H4 (cell line): ENCODE data around the gene IFI44L. TPM values are rescaled to one million over a fixed set of nuclear protein-coding genes. Genes with fewer than 3 reads are reported as not detected.

Source experiments
- DNase-seq: peaks from one replicate; pipeline ENCODE4 v3.0.0-alpha.2; 2015; ENCODE audit warnings: low spot score
- total RNA-seq: library from RNA; depleted of rRNA; stranded (reverse); fragments of >200 nt; shearing (Covaris generic); gene quantifications from 2 replicates; pipeline ENCODE4 v1.2.3, GENCODE V29; 2014

Gene IFI44L
- total RNA-seq, 1 experiment from 2014 or later, result 79.9 TPM

DNA sequence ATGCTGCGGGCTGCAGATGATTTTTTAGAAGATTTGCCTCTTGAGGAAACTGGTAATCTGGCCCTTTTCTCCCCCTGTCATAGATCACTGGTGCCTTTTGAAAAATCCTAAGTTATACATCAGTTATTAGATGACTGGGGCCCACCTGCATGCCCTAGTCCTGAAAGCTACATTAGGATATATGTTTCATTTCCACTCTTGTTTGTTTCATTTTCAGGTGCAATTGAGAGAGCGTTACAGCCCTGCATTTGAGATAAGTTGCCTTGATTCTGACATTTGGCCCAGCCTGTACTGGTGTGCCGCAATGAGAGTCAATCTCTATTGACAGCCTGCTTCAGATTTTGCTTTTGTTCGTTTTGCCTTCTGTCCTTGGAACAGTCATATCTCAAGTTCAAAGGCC is 21.3 kb downstream of the IFI44L start:
- DNase-seq, result no peak

GRCh38 chr1:78645723-78646122 is 25.5 kb downstream of the IFI44L start:
- no peak for DNase-seq

GRCh38 chr1:78647238-78647637 is 27.0 kb downstream of the IFI44L start:
- no peak for DNase-seq

GRCh38 chr1:78649628-78650027 is 29.4 kb downstream of the IFI44L start, which contains the start of gene IFI44:
Gene IFI44 (plus strand): TSS chr1:78649831. CDS start chr1:78650196, 365 bp downstream.
- peak; percentile 84 for DNase-seq

- DNase-seq, result peak; percentile 11
Measured at GRCh38 chr1:78650114-78650660, 29.9 kb downstream of the IFI44L start.

GRCh38 chr1:78651241-78651640 is 31.0 kb downstream of the IFI44L start:
- DNase-seq, result peak; percentile 25

GRCh38 chr1:78652019-78652560 is 31.8 kb downstream of the IFI44L start:
- no peak for DNase-seq

- DNase-seq, result no peak
Measured at GRCh38 chr1:78658901-78659300, 38.7 kb downstream of the IFI44L start.

DNA sequence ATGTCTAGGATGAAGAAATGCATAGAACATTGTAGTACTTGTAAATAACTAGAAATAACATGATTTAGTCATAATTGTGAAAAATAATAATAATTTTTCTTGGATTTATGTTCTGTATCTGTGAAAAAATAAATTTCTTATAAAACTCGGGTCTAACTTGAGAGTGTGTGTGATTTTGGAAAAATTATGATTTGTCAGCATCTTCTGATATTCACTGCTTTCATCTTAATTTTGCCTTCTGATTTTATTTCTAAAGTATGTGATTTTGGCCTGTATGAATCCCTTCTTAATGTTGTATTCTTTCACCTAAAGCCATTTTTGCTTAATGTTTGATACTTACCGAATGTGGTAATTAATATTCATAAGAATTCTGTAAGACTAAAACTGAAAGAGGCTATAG is 43.7 kb downstream of the IFI44L start:
- DNase-seq, result no peak

DNA sequence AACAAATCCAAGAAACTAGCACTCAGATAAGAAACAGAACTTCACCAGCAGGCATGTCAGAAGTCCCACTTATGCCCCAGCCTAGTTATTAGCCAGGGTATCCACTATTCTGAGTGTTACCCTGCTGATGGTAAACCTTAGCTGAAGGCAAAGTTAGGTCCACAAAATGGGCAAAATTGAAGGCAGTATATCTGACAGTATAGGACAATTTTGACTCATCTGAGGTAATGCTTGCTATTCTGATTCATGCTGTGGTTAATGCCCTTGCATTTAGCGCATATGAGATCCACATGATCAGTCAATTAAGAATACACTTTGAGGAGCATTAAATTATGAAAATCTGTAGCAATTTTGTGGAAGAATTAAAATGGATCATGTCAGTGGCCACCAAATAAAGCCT is 44.5 kb downstream of the IFI44L start:
- DNase-seq, result no peak

DNA sequence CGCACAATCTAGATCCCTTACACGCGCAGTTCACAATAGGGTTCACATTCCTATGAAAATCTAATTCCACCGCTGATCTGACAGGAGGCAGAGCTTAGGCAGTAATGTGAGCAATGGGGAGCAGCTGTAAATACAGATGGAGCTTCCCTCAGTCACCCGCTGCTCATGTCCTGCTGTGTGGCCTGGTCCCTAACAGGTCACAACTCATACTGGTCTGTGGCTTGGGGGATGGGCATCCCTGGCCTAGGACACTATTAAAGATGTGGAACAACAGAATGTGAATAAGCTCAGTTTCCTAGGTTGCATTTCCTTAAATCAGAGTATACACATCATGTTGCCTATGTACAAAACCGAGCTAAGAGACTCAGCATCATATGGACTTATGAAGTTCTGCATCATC is 45.6 kb downstream of the IFI44L start:
- DNase-seq, result no peak

- no peak for DNase-seq
Measured at GRCh38 chr1:78667939-78668338, 47.7 kb downstream of the IFI44L start.

DNA sequence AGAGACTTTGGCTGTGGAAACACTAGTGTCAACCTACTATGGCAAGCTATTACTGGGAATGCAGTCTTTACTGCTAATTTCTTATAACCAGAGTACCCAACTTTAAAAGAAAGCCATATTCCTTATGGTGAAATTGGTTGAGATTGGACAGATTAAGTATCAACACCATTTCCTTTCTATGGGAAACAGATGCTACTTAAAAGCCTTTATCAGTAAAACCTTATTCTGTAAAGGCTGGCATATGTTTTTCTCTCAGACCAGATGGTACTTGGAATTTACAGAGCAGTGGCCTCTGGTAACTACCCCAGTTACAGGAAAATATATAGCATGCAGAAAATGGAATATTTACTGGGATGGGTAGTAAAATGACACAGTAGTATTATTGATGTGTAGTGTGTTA is 48.2 kb downstream of the IFI44L start:
- DNase-seq, result no peak

GRCh38 chr1:78672428-78672827 is 52.2 kb downstream of the IFI44L start:
- no peak for DNase-seq

- DNase-seq, result no peak
Measured at GRCh38 chr1:78673120-78673519, 52.9 kb downstream of the IFI44L start.

DNA sequence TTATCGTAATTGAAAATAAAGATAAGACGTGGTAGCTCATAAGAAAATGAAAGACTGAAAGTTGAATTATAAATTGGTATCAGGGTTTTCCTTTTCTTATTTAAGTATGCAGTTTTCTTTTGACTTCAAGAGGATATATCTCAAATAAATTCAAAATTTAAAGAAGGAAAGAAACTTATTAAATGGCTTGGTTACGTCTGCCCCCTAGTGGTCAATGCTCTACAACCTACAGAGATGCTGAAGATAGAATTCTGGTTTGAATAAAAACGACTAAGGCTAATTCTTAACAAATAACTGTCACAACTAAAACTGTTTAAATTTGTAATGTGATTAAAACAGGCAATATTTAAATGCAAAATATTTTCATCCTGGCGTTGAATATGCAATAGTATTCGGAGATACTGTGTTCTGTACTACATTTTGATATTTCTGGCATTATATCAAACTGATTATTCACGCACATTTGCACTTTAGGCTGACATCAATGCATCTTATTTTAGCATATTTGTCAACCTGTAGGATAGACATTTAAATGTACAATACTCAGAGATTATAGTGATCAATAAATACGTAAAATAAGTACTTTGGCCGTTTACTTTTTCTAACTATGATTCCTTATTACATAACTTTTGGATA is 56.2 kb downstream of the IFI44L start:
- peak; percentile 30 for DNase-seq

DNA sequence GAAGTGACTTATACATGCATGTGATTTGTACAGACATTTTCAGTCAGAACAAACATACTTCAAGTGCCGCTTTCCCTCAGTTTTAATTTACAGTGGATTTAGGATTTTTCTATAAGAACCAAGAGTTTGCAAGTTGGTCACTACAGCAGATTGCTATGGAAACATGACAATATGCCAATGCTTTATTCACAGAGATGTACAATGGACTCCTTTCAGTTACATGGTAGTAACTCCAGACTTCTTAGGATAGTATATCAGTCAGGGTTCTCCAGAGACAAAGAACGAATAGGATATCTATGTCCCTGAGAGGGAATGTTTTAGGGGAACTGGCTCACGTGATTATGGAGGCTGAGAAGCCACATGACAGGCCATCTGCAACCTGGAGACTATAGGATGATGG is 56.7 kb downstream of the IFI44L start:
- DNase-seq, result no peak

DNA sequence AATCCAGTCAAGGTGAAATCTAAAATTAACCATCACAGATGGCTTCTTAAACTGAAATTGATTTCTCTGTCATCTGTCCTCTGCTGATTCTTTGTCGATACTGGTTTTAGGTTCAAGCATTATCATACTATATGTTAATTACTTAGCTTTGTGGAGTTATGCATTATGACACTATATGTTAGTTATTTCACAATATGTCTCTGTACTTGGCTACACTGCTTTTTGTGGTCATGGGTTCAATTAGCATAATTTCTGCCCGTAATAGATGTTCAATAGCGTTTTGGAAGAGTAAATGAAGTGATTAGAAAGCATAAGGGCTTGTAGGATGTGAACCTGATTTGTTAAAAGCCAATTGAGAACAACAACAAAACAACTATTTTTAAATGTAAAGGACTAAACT is 57.5 kb downstream of the IFI44L start:
- no peak for DNase-seq

GRCh38 chr1:78678324-78678723 is 58.1 kb downstream of the IFI44L start:
- DNase-seq, result no peak

GRCh38 chr1:78681265-78681664 is 61.0 kb downstream of the IFI44L start:
- DNase-seq, result no peak

- no peak for DNase-seq
Measured at GRCh38 chr1:78682496-78682895, 62.2 kb downstream of the IFI44L start.

- DNase-seq, result no peak
Measured at GRCh38 chr1:78683079-78683478, 62.8 kb downstream of the IFI44L start.

- DNase-seq, result no peak
Measured at GRCh38 chr1:78687315-78687714, 67.1 kb downstream of the IFI44L start.

DNA sequence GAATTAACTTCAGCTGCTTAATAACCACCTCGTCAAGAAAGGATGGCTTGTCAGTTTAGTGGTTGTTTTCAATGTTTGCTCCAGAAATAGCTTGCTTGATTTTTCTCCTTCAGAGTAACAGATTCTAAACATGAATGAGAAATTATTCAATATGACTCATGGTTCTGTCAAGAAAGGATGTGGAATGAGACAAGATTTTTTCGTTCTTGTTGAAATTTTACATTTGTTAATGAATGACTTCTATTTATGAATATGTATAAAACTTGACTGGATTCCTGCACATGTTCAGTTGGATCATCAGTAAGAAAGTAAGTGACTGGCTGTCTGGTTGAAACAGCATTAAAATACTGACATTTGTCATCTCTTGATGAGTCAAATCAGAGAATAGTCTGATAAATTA is 67.7 kb downstream of the IFI44L start:
- DNase-seq, result no peak
